Stromal cell of bone marrow (primary cell): ENCODE measurements around the gene ZFR2.
"Not testable (repeated sequence)": the region's sequence is repeated elsewhere in the genome, so short reads cannot be mapped to it uniquely, and the experiment has no call there.

Source experiments
- DNase-seq: peaks from one replicate; pipeline ENCODE4 v3.0.0-alpha.2; 2012; ENCODE audit warnings: low read depth

ZFR2 gene

GRCh38 chr19:3868770-3869456, at the start of gene ZFR2:
TSS of gene ZFR2 (minus strand) at chr19:3869038. CDS start at chr19:3869017, 21 bp downstream.
- no peak for DNase-seq

GRCh38 chr19:3916033-3916432, 47.2 kb upstream of the ZFR2 start:
- no peak for DNase-seq

- no peak for DNase-seq
Observed at GRCh38 chr19:3914199-3914598, 45.4 kb upstream of the ZFR2 start.

- DNase-seq, result no peak
Observed at GRCh38 chr19:3910105-3910504, 41.3 kb upstream of the ZFR2 start.

GRCh38 chr19:3908266-3909054, 39.6 kb upstream of the ZFR2 start:
- DNase-seq, result no peak

- DNase-seq, result no peak
Observed at GRCh38 chr19:3907626-3908265, 38.9 kb upstream of the ZFR2 start.

- DNase-seq, result no peak
Observed at GRCh38 chr19:3904233-3904632, 35.4 kb upstream of the ZFR2 start.

- DNase-seq, result no peak
Observed at GRCh38 chr19:3902317-3902973, 33.6 kb upstream of the ZFR2 start.

- no peak for DNase-seq
Observed at GRCh38 chr19:3899531-3900294, 30.9 kb upstream of the ZFR2 start.

GRCh38 chr19:3898426-3898825, 29.6 kb upstream of the ZFR2 start:
- no peak for DNase-seq

GRCh38 chr19:3897936-3898335, 29.1 kb upstream of the ZFR2 start:
- no peak for DNase-seq

GRCh38 chr19:3895788-3896187, 26.9 kb upstream of the ZFR2 start:
- DNase-seq, result no peak

- DNase-seq, result not testable (repeated sequence)
Observed at GRCh38 chr19:3894959-3895358, 26.1 kb upstream of the ZFR2 start.

GRCh38 chr19:3893509-3894179, 24.8 kb upstream of the ZFR2 start:
- no peak for DNase-seq

GRCh38 chr19:3890591-3890990, 21.8 kb upstream of the ZFR2 start:
- no peak for DNase-seq

- no peak for DNase-seq
Observed at GRCh38 chr19:3882041-3882384, 13.2 kb upstream of the ZFR2 start.

GRCh38 chr19:3881272-3882040, 12.6 kb upstream of the ZFR2 start:
- DNase-seq, result no peak

- DNase-seq, result no peak
Observed at GRCh38 chr19:3880471-3881271, 11.8 kb upstream of the ZFR2 start, which contains the start of gene ATCAY. TSS of gene ATCAY (plus strand) at chr19:3880685. CDS start at chr19:3885768, 5,083 bp downstream.

- no peak for DNase-seq
Observed at GRCh38 chr19:3879656-3880055, 10.8 kb upstream of the ZFR2 start.

- not testable (repeated sequence) for DNase-seq
Observed at GRCh38 chr19:3874695-3875094, 5.9 kb upstream of the ZFR2 start.
